ENCODE data around the gene CBR1. TPM values are rescaled to one million over a fixed set of nuclear protein-coding genes. Genes with fewer than 3 reads are reported as not detected.

CBR1 gene
- total and polyA plus RNA-seq, 2 of the 8 experiments (the other 6 are each of a cell fraction or from before 2014, with no cell fraction given): 1.8 to 207 TPM

DNA sequence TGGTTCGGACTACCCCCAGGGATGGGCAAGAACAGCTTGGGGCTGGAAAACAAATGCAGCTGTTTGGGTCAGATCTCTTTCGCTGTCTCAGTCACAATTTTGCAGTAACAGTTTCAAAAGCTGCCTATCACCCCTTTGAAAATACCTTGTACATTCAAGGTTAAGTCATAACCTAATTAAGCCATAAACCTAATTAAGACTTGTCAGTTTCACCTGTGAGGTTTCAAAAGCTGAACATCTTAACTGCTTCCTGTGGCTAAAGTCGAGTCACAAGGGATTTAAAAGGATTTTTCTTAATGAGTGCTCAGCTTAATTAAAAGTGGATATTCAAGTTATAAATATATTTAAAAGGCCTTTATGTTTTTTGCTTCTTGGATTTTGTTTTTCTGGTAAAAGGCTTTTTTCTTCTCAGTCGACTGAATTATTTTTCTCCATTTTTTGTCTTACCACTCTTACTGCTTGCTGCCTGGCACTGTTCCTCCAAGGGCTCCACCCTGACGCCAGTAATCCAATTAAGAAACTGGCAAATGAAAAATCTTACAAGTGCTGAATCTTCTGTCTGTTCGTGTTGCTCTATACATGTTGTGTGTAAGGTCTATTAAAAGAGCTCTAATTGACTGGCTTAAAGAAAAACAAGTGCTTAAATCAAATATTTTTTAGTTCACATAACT, 31.3 kb downstream of the CBR1 start:
- Histone ChIP-seq H3K27ac (ENCODE audit: low read depth, low read length) (peak overlapping the region; percentile 73; the same call in 1 of the 2 replicates), H3K4me1 (replicated peaks in 1 of 4; ENCODE audit: control insufficient read depth in 3 of 4, insufficient read depth in 4 of 4, low read length in 3 of 4) (peaks cover 10 to 35% (median 17%) of the 10 kb centered on the region in 4 experiments; a peak in 5 of 7 replicates), H3K14ac (ENCODE audit: insufficient read length) (no peak overlapping the region)
- TF ChIP-seq SRF (IDR thresholded peaks at IDR 0.05; ENCODE audit: low read depth, low read length) (no peak), FOSL1 (IDR thresholded peaks at IDR 0.05; ENCODE audit: insufficient read depth, low read depth, low read length) (no peak), CHD2 (IDR thresholded peaks at IDR 0.05; ENCODE audit: low read length) (no peak), RAD21 (IDR thresholded peaks at IDR 0.05 in 1 of 2, conservative IDR thresholded peaks at IDR 0.05 in 1 of 2; ENCODE audit: low read depth in 2 of 2, low read length in 2 of 2) (no peak), CBX5 (IDR thresholded peaks at IDR 0.05; ENCODE audit: low read depth, low read length) (no peak), TEAD4 (IDR thresholded peaks at IDR 0.05; ENCODE audit: low read depth, low read length) (no peak), CTBP2 (IDR thresholded peaks at IDR 0.05; ENCODE audit: borderline replicate concordance, insufficient read depth, insufficient read length, low read length) (no peak), CBX8 (IDR thresholded peaks at IDR 0.05; ENCODE audit: borderline replicate concordance, low read depth, low read length) (no peak), SP2 (IDR thresholded peaks at IDR 0.05; ENCODE audit: low read length) (no peak), JUND (IDR thresholded peaks at IDR 0.05; ENCODE audit: low read length) (no peak), GTF2F1 (IDR thresholded peaks at IDR 0.05; ENCODE audit: borderline replicate concordance, low read depth, low read length) (no peak)

More for the DNA sequence above, 31.3 kb downstream of the CBR1 start:
- Histone ChIP-seq H4K20me1 (replicated peaks in 1 of 2; ENCODE audit: control insufficient read depth in 1 of 2, insufficient read depth in 2 of 2, low read length in 2 of 2) (no peaks in the 10 kb centered on the region), H3K4me3 (ENCODE audit: extremely low read depth in 1 of 4, insufficient read depth in 2 of 4, low read depth in 3 of 4, low read length in 4 of 4) (no peak overlapping the region), H2BK5ac (ENCODE audit: low read depth, low read length) (peak overlapping the region; percentile 97; the same call in 1 of the 2 replicates), H2BK12ac (ENCODE audit: low read depth, low read length) (peak overlapping the region; percentile 44), H3K23me2 (ENCODE audit: low read depth, low read length) (peaks cover 6% of the 10 kb centered on the region), H3K18ac (ENCODE audit: extremely low read depth, low read length) (peak overlapping the region; percentile 73; the same call in 1 of the 2 replicates), H3K23ac (ENCODE audit: insufficient read length) (no peak overlapping the region), H3K56ac (replicated peaks; ENCODE audit: insufficient read length, low read depth, low read length) (no peak overlapping the region), H4K8ac (ENCODE audit: extremely low read depth, insufficient read depth, low read length) (no peak overlapping the region), H3K36me3 (ENCODE audit: control insufficient read depth in 2 of 4, insufficient read depth in 4 of 4, low read length in 3 of 4) (no peaks in the 10 kb centered on the region), H2BK20ac (ENCODE audit: low read length) (peak overlapping the region; percentile 86; the same call in 1 of the 2 replicates), H3K9ac (replicated peaks in 1 of 4; ENCODE audit: extremely low read depth in 1 of 4, low read depth in 3 of 4, low read length in 3 of 4) (no peak overlapping the region), H3K79me2 (ENCODE audit: control insufficient read depth in 1 of 2, insufficient read depth in 2 of 2, low read length in 2 of 2) (peaks cover 0 to 14% of the 10 kb centered on the region in 2 experiments; a peak in 2 of 4 replicates), H3K4me2 (ENCODE audit: insufficient read depth in 1 of 2, low read depth in 2 of 2, low read length in 2 of 2) (0 out of 4 replicates have a peak overlapping the region, but pooled peaks of 1 of the 2 experiments have one; percentile 44), H4K91ac (replicated peaks; ENCODE audit: insufficient read length, low read length) (peak overlapping the region; percentile 34), H2AK5ac (ENCODE audit: low read depth, low read length) (peak overlapping the region; percentile 82; the same call in 1 of the 2 replicates), H3K79me1 (ENCODE audit: low read depth, low read length) (no peaks in the 10 kb centered on the region), H2BK120ac (replicated peaks; ENCODE audit: low read depth, low read length) (peak overlapping the region; percentile 98), H4K5ac (ENCODE audit: insufficient read length, low read depth, low read length) (no peak overlapping the region), H2AFZ (ENCODE audit: low read length) (no peak overlapping the region), H3K27me3 (replicated peaks in 1 of 4; ENCODE audit: control insufficient read depth in 3 of 4, extremely low read depth in 1 of 4, insufficient read depth in 3 of 4, low read length in 3 of 4) (no peaks in the 10 kb centered on the region), H2BK15ac (ENCODE audit: low read length) (no peak overlapping the region), H3K4ac (replicated peaks; ENCODE audit: insufficient read length, low read depth, low read length) (peak overlapping the region; percentile 44), H3K9me3 (ENCODE audit: insufficient read depth in 2 of 2, low read depth in 1 of 2, low read length in 1 of 2) (peaks cover 3 to 9% of the 10 kb centered on the region in 2 experiments; a peak in 1 of 4 replicates)
- WGBS, 2 experiments (ENCODE audit: extremely low coverage in 1 of 2, insufficient coverage in 1 of 2, insufficient read length in 1 of 2, insufficient replicate concordance in 2 of 2, low coverage in 1 of 2, low lambda C conversion rate in 2 of 2, missing lambda C conversion rate in 1 of 2): 71% methylated on average over 6 of the region's 6 CpGs; no CpG with 5 or more reads in 1 of the 2 experiments
- DNase-seq (ENCODE audit: low read depth in 1 of 2, low spot score in 2 of 2) (no peak), FAIRE-seq (no peak)
- ChIA-PET CTCF (ENCODE audit: partially characterized antibody) (interaction anchor here (0.8 to 1.7 kb wide), 10 partner anchors 9 to 228 kb away, joined by 3 to 7 read pairs (median 4); partner anchors contain the start of gene SETD4), POLR2A (ENCODE audit: partially characterized antibody) (interaction anchor here (0.6 to 2.3 kb wide), 11 partner anchors 9 to 68 kb away, joined by 3 to 19 read pairs (median 3); partner anchors contain the start of gene SETD4)

Measured in H1 (cell line).